ENCODE data around the gene GSG1L.

GSG1L gene

GRCh38 chr16:28063591-28064061 is at the start of gene GSG1L:
Gene GSG1L (minus strand): TSS chr16:28063714. CDS start chr16:28063424, 290 bp downstream.
- ATAC-seq: peak; percentile 66
- H3K27me3 Mint-ChIP-seq: peaks cover 54% of the 10 kb centered on the region

GRCh38 chr16:28112908-28113307 is 49.4 kb upstream of the GSG1L start:
- Mint-ChIP-seq H3K36me3 (ENCODE audit: low read depth) (peaks cover 63% of the 10 kb centered on the region), H3K4me3 (no peak overlapping the region), H3K9me3 (no peaks in the 10 kb centered on the region), H3K27ac (peak overlapping the region; percentile 51), H3K4me1 (peaks cover 12% of the 10 kb centered on the region), H3K27me3 (no peaks in the 10 kb centered on the region)
- ATAC-seq: peak; percentile 84
- DNase-seq: no peak

More at GRCh38 chr16:28063591-28064061, at the start of gene GSG1L:
- no peak for DNase-seq
- H3K4me3 Mint-ChIP-seq: no peak within 1 kb of the TSS
- no peaks in the 10 kb centered on the region for H3K9me3 Mint-ChIP-seq
- no peak within 1 kb of the TSS for H3K27ac Mint-ChIP-seq
- H3K36me3 Mint-ChIP-seq (ENCODE audit: low read depth): no peaks in the 10 kb centered on the region
- no peaks in the 10 kb centered on the region for H3K4me1 Mint-ChIP-seq

GRCh38 chr16:28110977-28111376 is 47.5 kb upstream of the GSG1L start:
- Mint-ChIP-seq H3K27me3 (no peaks in the 10 kb centered on the region), H3K27ac (peak overlapping the region; percentile 15), H3K9me3 (no peaks in the 10 kb centered on the region), H3K4me1 (peaks cover 12% of the 10 kb centered on the region), H3K4me3 (no peak overlapping the region), H3K36me3 (ENCODE audit: low read depth) (peaks cover 66% of the 10 kb centered on the region)
- ATAC-seq (no peak), DNase-seq (no peak)

- Mint-ChIP-seq H3K4me1 (peaks cover 12% of the 10 kb centered on the region), H3K9me3 (no peaks in the 10 kb centered on the region), H3K4me3 (no peak overlapping the region), H3K27ac (no peak overlapping the region), H3K36me3 (ENCODE audit: low read depth) (peaks cover 66% of the 10 kb centered on the region), H3K27me3 (no peaks in the 10 kb centered on the region)
- DNase-seq: no peak
- ATAC-seq: no peak
Measured at GRCh38 chr16:28110479-28110878, 47.0 kb upstream of the GSG1L start.

- peaks cover 65% of the 10 kb centered on the region for H3K36me3 Mint-ChIP-seq (ENCODE audit: low read depth)
- H3K4me1 Mint-ChIP-seq: peaks cover 12% of the 10 kb centered on the region
- no peaks in the 10 kb centered on the region for H3K27me3 Mint-ChIP-seq
- H3K27ac Mint-ChIP-seq: no peak overlapping the region
- H3K4me3 Mint-ChIP-seq: no peak overlapping the region
- ATAC-seq (no peak), DNase-seq (no peak)
- H3K9me3 Mint-ChIP-seq: no peaks in the 10 kb centered on the region
Measured at GRCh38 chr16:28110074-28110473, 46.6 kb upstream of the GSG1L start.

GRCh38 chr16:28108590-28109247 is 45.2 kb upstream of the GSG1L start:
- no peak overlapping the region for H3K4me3 Mint-ChIP-seq
- DNase-seq (no peak), ATAC-seq (no peak)
- H3K4me1 Mint-ChIP-seq: peaks cover 12% of the 10 kb centered on the region
- peaks cover 67% of the 10 kb centered on the region for H3K36me3 Mint-ChIP-seq (ENCODE audit: low read depth)
- H3K9me3 Mint-ChIP-seq: no peaks in the 10 kb centered on the region
- H3K27ac Mint-ChIP-seq: no peak overlapping the region
- no peaks in the 10 kb centered on the region for H3K27me3 Mint-ChIP-seq

- Mint-ChIP-seq H3K27ac (peak overlapping the region; percentile 33), H3K4me1 (peaks cover 3% of the 10 kb centered on the region), H3K27me3 (no peaks in the 10 kb centered on the region), H3K4me3 (no peak overlapping the region), H3K36me3 (ENCODE audit: low read depth) (peaks cover 70% of the 10 kb centered on the region), H3K9me3 (no peaks in the 10 kb centered on the region)
- ATAC-seq (no peak), DNase-seq (no peak)
Measured at GRCh38 chr16:28107232-28107631, 43.7 kb upstream of the GSG1L start.

GRCh38 chr16:28106467-28107215 is 43.1 kb upstream of the GSG1L start:
- ATAC-seq: no peak
- no peaks in the 10 kb centered on the region for H3K27me3 Mint-ChIP-seq
- peaks cover 71% of the 10 kb centered on the region for H3K36me3 Mint-ChIP-seq (ENCODE audit: low read depth)
- no peak for DNase-seq
- H3K4me3 Mint-ChIP-seq: no peak overlapping the region
- H3K4me1 Mint-ChIP-seq: peaks cover 3% of the 10 kb centered on the region
- no peaks in the 10 kb centered on the region for H3K9me3 Mint-ChIP-seq
- no peak overlapping the region for H3K27ac Mint-ChIP-seq

- H3K27ac Mint-ChIP-seq: no peak overlapping the region
- ATAC-seq (no peak), DNase-seq (no peak)
- H3K36me3 Mint-ChIP-seq (ENCODE audit: low read depth): peaks cover 66% of the 10 kb centered on the region
- no peak overlapping the region for H3K4me3 Mint-ChIP-seq
- H3K9me3 Mint-ChIP-seq: no peaks in the 10 kb centered on the region
- peaks cover 3% of the 10 kb centered on the region for H3K4me1 Mint-ChIP-seq
- no peaks in the 10 kb centered on the region for H3K27me3 Mint-ChIP-seq
Measured at GRCh38 chr16:28105954-28106353, 42.4 kb upstream of the GSG1L start.

GRCh38 chr16:28105297-28105696 is 41.8 kb upstream of the GSG1L start:
- no peak for ATAC-seq
- no peaks in the 10 kb centered on the region for H3K9me3 Mint-ChIP-seq
- no peak for DNase-seq
- no peak overlapping the region for H3K4me3 Mint-ChIP-seq
- H3K4me1 Mint-ChIP-seq: peaks cover 3% of the 10 kb centered on the region
- peaks cover 63% of the 10 kb centered on the region for H3K36me3 Mint-ChIP-seq (ENCODE audit: low read depth)
- H3K27me3 Mint-ChIP-seq: no peaks in the 10 kb centered on the region
- H3K27ac Mint-ChIP-seq: no peak overlapping the region

- H3K27ac Mint-ChIP-seq: no peak overlapping the region
- peaks cover 64% of the 10 kb centered on the region for H3K36me3 Mint-ChIP-seq (ENCODE audit: low read depth)
- no peaks in the 10 kb centered on the region for H3K27me3 Mint-ChIP-seq
- H3K4me1 Mint-ChIP-seq: peaks cover 2% of the 10 kb centered on the region
- DNase-seq: no peak
- no peak overlapping the region for H3K4me3 Mint-ChIP-seq
- no peaks in the 10 kb centered on the region for H3K9me3 Mint-ChIP-seq
- no peak for ATAC-seq
Measured at GRCh38 chr16:28104404-28104803, 40.9 kb upstream of the GSG1L start.

- peaks cover 67% of the 10 kb centered on the region for H3K36me3 Mint-ChIP-seq (ENCODE audit: low read depth)
- H3K27me3 Mint-ChIP-seq: no peaks in the 10 kb centered on the region
- no peak for DNase-seq
- no peak overlapping the region for H3K4me3 Mint-ChIP-seq
- no peaks in the 10 kb centered on the region for H3K4me1 Mint-ChIP-seq
- no peaks in the 10 kb centered on the region for H3K9me3 Mint-ChIP-seq
- no peak for ATAC-seq
- no peak overlapping the region for H3K27ac Mint-ChIP-seq
Measured at GRCh38 chr16:28103516-28104170, 40.1 kb upstream of the GSG1L start.

- no peak overlapping the region for H3K4me3 Mint-ChIP-seq
- H3K9me3 Mint-ChIP-seq: no peaks in the 10 kb centered on the region
- peaks cover 67% of the 10 kb centered on the region for H3K36me3 Mint-ChIP-seq (ENCODE audit: low read depth)
- H3K27me3 Mint-ChIP-seq: no peaks in the 10 kb centered on the region
- no peak overlapping the region for H3K27ac Mint-ChIP-seq
- no peak for ATAC-seq
- no peak for DNase-seq
- no peaks in the 10 kb centered on the region for H3K4me1 Mint-ChIP-seq
Measured at GRCh38 chr16:28101533-28101890, 38.0 kb upstream of the GSG1L start.

- H3K27ac Mint-ChIP-seq: no peak overlapping the region
- ATAC-seq (no peak), DNase-seq (no peak)
- no peak overlapping the region for H3K4me3 Mint-ChIP-seq
- H3K4me1 Mint-ChIP-seq: no peaks in the 10 kb centered on the region
- H3K9me3 Mint-ChIP-seq: no peaks in the 10 kb centered on the region
- H3K27me3 Mint-ChIP-seq: no peaks in the 10 kb centered on the region
- peaks cover 67% of the 10 kb centered on the region for H3K36me3 Mint-ChIP-seq (ENCODE audit: low read depth)
Measured at GRCh38 chr16:28100810-28101532, 37.5 kb upstream of the GSG1L start.
